ENCODE results near the gene ZNF70.

DNA sequence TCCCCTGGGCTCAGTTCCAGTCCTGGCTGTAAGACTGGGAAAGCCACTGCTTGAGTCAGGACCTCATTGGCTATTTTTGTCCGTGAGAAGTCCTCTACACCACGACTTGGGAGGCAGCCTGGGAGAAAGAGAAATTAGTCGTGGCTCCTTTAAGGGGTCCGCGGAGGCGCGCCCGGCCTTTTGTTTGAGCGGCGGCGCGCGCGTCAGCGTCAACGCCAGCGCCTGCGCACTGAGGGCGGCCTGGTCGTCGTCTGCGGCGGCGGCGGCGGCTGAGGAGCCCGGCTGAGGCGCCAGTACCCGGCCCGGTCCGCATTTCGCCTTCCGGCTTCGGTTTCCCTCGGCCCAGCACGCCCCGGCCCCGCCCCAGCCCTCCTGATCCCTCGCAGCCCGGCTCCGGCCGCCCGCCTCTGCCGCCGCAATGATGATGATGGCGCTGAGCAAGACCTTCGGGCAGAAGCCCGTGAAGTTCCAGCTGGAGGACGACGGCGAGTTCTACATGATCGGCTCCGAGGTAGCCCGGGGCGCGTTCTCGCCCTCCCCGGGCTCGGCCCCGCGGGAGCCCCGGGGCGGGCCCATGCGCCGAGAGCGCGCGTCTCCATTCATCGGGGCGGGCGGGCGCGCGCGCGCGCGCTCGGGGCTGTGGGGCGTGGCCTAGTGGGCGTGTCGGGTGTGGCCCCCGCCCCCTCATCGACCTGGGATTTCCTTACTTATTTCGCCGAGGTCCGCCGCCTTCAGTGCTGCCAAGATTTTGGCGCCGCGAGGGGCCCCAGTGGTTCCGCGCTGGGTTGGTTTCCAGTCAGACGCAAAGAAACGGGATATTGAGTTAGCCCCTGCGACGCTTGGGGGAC lies 36.1 kb upstream of the ZNF70 start, which contains the start of gene SMARCB1:
- no peak for TF ChIP-seq EZH2 (IDR thresholded peaks at IDR 0.05; ENCODE audit: low read depth)
- TF ChIP-seq, protein P1, sequence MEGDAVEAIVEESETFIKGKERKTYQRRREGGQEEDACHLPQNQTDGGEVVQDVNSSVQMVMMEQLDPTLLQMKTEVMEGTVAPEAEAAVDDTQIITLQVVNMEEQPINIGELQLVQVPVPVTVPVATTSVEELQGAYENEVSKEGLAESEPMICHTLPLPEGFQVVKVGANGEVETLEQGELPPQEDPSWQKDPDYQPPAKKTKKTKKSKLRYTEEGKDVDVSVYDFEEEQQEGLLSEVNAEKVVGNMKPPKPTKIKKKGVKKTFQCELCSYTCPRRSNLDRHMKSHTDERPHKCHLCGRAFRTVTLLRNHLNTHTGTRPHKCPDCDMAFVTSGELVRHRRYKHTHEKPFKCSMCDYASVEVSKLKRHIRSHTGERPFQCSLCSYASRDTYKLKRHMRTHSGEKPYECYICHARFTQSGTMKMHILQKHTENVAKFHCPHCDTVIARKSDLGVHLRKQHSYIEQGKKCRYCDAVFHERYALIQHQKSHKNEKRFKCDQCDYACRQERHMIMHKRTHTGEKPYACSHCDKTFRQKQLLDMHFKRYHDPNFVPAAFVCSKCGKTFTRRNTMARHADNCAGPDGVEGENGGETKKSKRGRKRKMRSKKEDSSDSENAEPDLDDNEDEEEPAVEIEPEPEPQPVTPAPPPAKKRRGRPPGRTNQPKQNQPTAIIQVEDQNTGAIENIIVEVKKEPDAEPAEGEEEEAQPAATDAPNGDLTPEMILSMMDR (conservative IDR thresholded peaks at IDR 0.05) = no peak

Data from PC-9 (cell line).